GM06990 (cell line): ENCODE measurements around the gene KCNK5.

Experiments
- DNase-seq: peaks from one replicate; pipeline ENCODE4 v3.0.0-alpha.2; 2011; ENCODE audit not compliant: insufficient read length; ENCODE audit errors: extremely low read depth
- H3K27me3 ChIP-seq: replicated peaks from 2 replicates; pipeline ENCODE4 v1.6.0; 2011; ENCODE audit warnings: low read length; ENCODE audit not compliant: control insufficient read depth, insufficient read depth
- H3K36me3 ChIP-seq: 2 replicates; pipeline ENCODE4 v1.5.1; 2011; ENCODE audit warnings: low read length; ENCODE audit not compliant: control insufficient read depth, insufficient read depth
- H3K4me3 ChIP-seq: replicated peaks from 2 replicates; pipeline ENCODE4 v1.5.1; 2011; ENCODE audit warnings: low read depth, mild to moderate bottlenecking, control low read depth, low read length
- TF ChIP-seq, protein P1 (sequence below): IDR thresholded peaks from 2 replicates; pipeline ENCODE4 v1.5.1; 2011; ENCODE audit warnings: low read length, control low read depth, mild to moderate bottlenecking, inconsistent platforms; ENCODE audit not compliant: insufficient read depth, poor library complexity, severe bottlenecking

The KCNK5 gene

DNA sequence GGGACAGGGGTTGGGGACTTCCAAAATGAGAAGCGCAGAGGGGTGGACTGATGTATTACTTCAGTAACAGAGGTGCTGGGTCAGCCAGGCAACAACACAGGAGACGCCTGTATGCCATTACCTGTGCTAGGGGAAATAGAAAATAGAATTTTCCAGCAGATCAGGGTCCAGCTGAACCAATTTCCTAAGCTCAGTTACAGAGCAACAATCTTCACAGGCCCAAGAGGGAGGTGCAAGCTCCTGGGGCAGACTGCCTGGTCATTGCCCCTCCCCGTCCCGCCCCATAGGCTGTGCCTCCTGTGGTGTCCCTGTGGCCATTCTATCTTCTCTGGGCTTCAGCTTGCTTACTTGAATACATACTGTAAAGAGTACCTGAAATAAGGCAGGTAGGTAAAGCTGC is 3.7 kb downstream of the KCNK5 start:
- TF ChIP-seq, protein P1, sequence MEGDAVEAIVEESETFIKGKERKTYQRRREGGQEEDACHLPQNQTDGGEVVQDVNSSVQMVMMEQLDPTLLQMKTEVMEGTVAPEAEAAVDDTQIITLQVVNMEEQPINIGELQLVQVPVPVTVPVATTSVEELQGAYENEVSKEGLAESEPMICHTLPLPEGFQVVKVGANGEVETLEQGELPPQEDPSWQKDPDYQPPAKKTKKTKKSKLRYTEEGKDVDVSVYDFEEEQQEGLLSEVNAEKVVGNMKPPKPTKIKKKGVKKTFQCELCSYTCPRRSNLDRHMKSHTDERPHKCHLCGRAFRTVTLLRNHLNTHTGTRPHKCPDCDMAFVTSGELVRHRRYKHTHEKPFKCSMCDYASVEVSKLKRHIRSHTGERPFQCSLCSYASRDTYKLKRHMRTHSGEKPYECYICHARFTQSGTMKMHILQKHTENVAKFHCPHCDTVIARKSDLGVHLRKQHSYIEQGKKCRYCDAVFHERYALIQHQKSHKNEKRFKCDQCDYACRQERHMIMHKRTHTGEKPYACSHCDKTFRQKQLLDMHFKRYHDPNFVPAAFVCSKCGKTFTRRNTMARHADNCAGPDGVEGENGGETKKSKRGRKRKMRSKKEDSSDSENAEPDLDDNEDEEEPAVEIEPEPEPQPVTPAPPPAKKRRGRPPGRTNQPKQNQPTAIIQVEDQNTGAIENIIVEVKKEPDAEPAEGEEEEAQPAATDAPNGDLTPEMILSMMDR = no peak
- Histone ChIP-seq H3K4me3 (no peak overlapping the region), H3K36me3 (no peaks in the 10 kb centered on the region), H3K27me3 (no peaks in the 10 kb centered on the region)
- no peak for DNase-seq

DNA sequence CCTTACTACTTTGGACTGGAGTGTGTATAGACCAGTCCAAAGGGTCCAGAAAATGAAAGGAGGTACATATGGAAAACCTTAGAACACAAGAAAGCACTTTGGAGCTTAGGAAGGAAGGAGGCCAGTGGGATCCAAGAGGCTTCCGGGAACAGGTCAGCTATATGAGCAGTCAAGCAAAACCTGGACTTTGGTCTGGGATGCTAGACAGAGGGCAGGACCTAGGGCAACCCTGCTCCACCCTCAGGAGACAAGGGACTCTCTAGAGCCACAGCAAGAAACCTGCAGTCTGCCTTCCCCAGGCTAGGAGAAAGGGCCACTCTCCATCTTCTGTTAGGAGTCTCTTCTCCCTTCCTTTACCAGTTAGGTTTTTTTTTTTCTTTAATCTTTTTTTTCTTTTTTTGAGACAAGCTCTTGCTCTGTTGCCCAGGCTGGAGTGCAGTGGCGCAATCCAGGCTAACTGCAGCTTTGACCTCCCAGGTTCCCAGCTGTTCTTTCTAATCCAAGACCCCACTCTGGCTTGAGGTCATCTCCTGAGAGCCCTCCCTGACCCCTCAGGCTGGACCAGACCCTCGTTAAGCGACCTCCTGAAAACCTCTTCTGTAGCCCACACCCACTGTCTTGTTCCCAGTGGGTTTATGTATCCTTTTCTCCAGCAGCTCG is 4.6 kb downstream of the KCNK5 start:
- TF ChIP-seq, protein P1 = no peak
- DNase-seq = no peak

DNA sequence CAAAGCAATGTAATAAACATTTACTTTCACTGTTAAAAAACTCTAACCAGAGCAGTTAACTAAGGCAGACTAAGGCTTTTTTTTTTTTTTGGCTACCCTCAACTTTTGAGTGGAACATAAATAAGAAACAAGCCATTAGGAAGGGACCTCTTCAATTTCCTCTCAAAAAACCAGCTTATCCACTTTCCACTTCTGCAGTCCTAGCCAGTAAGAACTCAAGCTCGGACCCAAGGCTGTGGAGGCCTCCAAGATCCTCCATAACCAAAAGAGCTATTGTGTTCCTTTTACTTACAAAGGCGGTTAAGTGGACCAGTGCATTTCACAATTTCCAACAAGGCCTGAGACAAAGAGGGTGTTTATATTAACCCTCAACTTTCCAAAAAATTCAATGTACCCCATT is 5.3 kb downstream of the KCNK5 start:
- no peak overlapping the region for H3K4me3 ChIP-seq
- H3K27me3 ChIP-seq = no peaks in the 10 kb centered on the region
- DNase-seq = no peak
- H3K36me3 ChIP-seq = no peaks in the 10 kb centered on the region
- TF ChIP-seq, protein P1 = no peak

More for the DNA sequence above, 4.6 kb downstream of the KCNK5 start:
- no peaks in the 10 kb centered on the region for H3K36me3 ChIP-seq
- H3K4me3 ChIP-seq = no peak overlapping the region
- H3K27me3 ChIP-seq = no peaks in the 10 kb centered on the region

DNA sequence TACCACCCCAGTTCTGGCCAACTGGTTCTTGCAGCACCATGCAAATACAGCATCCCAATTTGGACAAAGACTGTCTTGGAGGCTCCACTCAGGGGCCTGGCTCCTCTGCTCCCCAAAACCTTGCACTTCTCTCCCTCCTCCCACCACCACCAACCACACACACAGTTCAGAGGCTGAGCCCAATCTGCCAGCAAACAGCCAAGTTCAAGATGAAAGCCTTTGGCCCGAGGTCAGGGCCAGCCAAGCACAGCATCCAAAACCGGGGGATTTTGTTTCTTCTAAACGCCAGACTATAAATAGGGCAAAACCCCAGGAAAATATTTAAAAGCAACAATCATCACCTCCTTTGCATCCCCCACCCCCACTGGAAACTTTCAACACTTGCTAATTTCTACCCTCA is 5.7 kb downstream of the KCNK5 start:
- Histone ChIP-seq H3K27me3 (no peaks in the 10 kb centered on the region), H3K36me3 (no peaks in the 10 kb centered on the region), H3K4me3 (no peak overlapping the region)
- DNase-seq = no peak
- TF ChIP-seq, protein P1 = no peak

DNA sequence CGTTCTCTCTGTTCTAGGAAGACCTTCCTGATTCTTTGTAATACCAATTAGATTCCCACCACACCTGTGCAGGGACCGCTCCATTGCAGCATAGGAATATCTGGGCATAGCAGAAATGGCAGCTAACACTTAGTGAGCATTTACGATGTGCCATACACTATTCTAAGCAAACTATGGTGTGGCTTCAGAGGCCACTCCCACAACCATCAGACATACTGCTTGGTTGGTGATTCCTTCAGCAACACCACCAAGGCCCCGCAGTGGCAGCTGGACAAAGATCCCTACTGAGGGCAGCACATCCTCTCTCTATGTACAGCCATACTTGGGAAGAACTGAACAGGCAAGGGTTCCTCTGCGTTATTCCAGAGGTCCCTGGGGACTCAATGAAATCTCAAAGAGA is 6.2 kb downstream of the KCNK5 start:
- DNase-seq = no peak
- H3K36me3 ChIP-seq = no peaks in the 10 kb centered on the region
- H3K27me3 ChIP-seq = no peaks in the 10 kb centered on the region
- no peak overlapping the region for H3K4me3 ChIP-seq
- TF ChIP-seq, protein P1 = no peak
